Measurements from ENCODE around the gene TTLL10. TPM values are rescaled to one million over a fixed set of nuclear protein-coding genes. Genes with fewer than 3 reads are reported as not detected.
A peak's percentile ranks its signal among the peaks of the same experiment; 100 is the strongest.
"Not testable (repeated sequence)": the region's sequence is repeated elsewhere in the genome, so short reads cannot be mapped to it uniquely, and the experiment has no call there.

The TTLL10 gene
- total RNA-seq, 1 donor from 2014 or later, result not detected

DNA sequence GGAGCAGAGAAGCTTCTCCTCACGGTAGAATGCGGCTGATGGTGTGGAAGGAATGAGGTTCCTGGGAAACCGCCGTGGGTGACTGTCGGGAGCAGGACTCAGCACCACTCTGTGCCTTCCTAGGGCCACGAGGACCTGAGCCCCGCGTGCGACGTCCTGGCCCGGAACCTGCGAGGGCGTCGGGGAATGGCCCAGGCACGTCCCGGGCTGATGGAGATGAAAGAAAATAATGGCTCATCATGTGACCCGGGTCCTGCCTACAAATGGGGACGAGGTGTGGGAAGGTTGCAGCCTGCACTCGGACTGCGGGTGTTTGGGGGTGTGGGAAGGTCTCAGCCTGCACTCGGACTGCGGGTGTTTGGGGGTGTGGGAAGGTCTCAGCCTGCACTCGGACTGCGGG lies 25.1 kb upstream of the TTLL10 start:
- TF ChIP-seq, protein P1, sequence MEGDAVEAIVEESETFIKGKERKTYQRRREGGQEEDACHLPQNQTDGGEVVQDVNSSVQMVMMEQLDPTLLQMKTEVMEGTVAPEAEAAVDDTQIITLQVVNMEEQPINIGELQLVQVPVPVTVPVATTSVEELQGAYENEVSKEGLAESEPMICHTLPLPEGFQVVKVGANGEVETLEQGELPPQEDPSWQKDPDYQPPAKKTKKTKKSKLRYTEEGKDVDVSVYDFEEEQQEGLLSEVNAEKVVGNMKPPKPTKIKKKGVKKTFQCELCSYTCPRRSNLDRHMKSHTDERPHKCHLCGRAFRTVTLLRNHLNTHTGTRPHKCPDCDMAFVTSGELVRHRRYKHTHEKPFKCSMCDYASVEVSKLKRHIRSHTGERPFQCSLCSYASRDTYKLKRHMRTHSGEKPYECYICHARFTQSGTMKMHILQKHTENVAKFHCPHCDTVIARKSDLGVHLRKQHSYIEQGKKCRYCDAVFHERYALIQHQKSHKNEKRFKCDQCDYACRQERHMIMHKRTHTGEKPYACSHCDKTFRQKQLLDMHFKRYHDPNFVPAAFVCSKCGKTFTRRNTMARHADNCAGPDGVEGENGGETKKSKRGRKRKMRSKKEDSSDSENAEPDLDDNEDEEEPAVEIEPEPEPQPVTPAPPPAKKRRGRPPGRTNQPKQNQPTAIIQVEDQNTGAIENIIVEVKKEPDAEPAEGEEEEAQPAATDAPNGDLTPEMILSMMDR (IDR thresholded peaks at IDR 0.05; ENCODE audit: unreplicated experiment), result no peak
- no peak for DNase-seq (ENCODE audit: low spot score)
- Mint-ChIP-seq H3K27me3 (ENCODE audit: unreplicated experiment) (peaks cover 16% of the 10 kb centered on the region), H3K4me1 (ENCODE audit: unreplicated experiment) (no peaks in the 10 kb centered on the region), H3K4me3 (ENCODE audit: unreplicated experiment) (no peak overlapping the region), H3K27ac (ENCODE audit: unreplicated experiment) (peak overlapping the region; percentile 64), H3K36me3 (ENCODE audit: low read depth, unreplicated experiment) (peaks cover 14% of the 10 kb centered on the region), H3K9me3 (ENCODE audit: unreplicated experiment) (peaks cover 13% of the 10 kb centered on the region)

DNA sequence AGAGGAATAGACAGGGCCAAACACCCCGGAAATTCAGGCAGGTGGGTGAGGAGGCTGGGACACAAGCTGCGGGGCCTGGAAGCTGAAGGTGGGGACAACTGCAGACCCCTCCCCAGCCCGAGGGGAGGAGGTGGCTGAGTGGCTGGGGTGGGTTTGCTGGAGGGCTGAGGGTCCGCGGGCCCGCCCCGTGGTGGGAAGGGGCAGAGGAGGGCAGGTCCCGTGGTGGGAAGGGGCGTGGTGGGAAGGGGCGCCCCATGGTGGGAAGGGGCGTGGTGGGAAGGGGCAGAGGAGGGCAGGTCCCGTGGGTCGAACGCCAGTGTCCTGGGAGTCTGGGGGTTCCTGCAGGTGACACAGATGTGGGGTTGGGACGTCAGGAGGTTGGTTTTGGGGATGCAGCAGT lies 24.3 kb upstream of the TTLL10 start:
- H3K9me3 Mint-ChIP-seq (ENCODE audit: unreplicated experiment), result peaks cover 13% of the 10 kb centered on the region
- TF ChIP-seq, protein P1 (IDR thresholded peaks at IDR 0.05; ENCODE audit: unreplicated experiment), result no peak
- peaks cover 18% of the 10 kb centered on the region for H3K27me3 Mint-ChIP-seq (ENCODE audit: unreplicated experiment)
- H3K4me3 Mint-ChIP-seq (ENCODE audit: unreplicated experiment), result no peak overlapping the region
- no peaks in the 10 kb centered on the region for H3K4me1 Mint-ChIP-seq (ENCODE audit: unreplicated experiment)
- peaks cover 14% of the 10 kb centered on the region for H3K36me3 Mint-ChIP-seq (ENCODE audit: low read depth, unreplicated experiment)
- DNase-seq (ENCODE audit: low spot score), result no peak
- H3K27ac Mint-ChIP-seq (ENCODE audit: unreplicated experiment), result no peak overlapping the region

DNA sequence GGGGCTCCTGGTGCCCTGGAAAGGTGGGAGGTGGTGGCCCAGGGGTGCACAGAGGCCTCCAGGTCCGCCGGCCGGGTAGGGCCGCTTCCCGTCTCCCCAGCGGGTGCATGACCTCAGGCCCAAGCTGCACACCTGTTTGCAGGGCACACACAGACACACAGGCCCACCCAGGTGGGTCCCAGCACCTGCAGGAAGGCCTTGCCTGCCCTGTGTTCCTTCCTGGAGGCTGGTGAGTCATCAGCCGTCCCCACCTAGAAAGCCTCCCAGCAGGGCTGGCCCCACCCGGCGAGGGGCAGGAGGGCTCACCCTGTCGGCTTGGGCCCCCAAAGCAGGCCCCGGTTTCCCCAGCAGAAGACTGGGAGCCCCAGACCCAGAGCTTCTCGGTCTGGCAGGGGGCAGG lies 23.6 kb upstream of the TTLL10 start:
- Mint-ChIP-seq H3K4me1 (ENCODE audit: unreplicated experiment) (no peaks in the 10 kb centered on the region), H3K36me3 (ENCODE audit: low read depth, unreplicated experiment) (peaks cover 14% of the 10 kb centered on the region), H3K4me3 (ENCODE audit: unreplicated experiment) (no peak overlapping the region), H3K27me3 (ENCODE audit: unreplicated experiment) (peaks cover 18% of the 10 kb centered on the region), H3K27ac (ENCODE audit: unreplicated experiment) (no peak overlapping the region), H3K9me3 (ENCODE audit: unreplicated experiment) (peaks cover 13% of the 10 kb centered on the region)
- DNase-seq (ENCODE audit: low spot score), result no peak
- TF ChIP-seq, protein P1 (IDR thresholded peaks at IDR 0.05; ENCODE audit: unreplicated experiment), result no peak

DNA sequence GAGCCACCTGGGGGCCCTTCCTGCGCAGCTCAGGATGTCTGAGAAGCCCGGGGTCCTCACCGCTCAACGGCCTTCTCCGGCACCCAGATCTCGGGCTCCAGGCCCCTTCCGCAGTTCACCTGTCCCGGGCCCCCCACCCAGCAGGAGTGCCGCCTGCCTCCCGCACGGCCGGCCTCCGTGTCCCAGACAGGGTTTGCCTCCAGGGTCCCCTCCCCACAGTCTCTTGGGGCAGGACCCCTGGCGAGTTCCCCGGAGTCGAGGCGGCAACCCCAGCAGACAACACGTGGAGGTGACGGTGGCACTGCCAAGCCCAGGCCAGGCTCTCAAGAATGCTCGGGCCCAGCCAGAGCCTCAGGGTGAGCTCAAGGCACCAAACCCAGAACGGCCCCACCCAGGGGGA lies 22.4 kb upstream of the TTLL10 start:
- Mint-ChIP-seq H3K4me1 (ENCODE audit: unreplicated experiment) (no peaks in the 10 kb centered on the region), H3K27me3 (ENCODE audit: unreplicated experiment) (peaks cover 20% of the 10 kb centered on the region)

DNA sequence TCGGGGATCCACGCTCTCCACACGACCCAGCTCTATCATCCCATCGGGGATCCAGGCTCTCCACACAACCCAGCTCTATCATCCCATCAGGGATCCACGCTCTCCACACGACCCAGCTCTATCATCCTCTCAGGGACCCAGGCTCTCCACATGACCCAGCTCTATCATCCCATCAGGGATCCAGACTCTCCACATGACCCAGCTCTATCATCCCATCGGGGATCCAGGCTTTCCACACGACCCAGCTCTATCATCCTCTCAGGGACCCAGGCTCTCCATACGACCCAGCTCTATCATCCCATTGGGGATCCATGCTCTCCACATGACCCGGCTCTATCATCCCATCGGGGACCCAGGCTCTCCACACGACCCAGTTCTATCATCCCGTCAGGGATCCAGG lies 21.2 kb upstream of the TTLL10 start:
- Mint-ChIP-seq H3K36me3 (ENCODE audit: low read depth, unreplicated experiment) (peaks cover 14% of the 10 kb centered on the region), H3K27me3 (ENCODE audit: unreplicated experiment) (peaks cover 24% of the 10 kb centered on the region), H3K9me3 (ENCODE audit: unreplicated experiment) (peaks cover 13% of the 10 kb centered on the region), H3K4me3 (ENCODE audit: unreplicated experiment) (peak overlapping the region; percentile 65)
- not testable (repeated sequence) for H3K4me1 Mint-ChIP-seq (ENCODE audit: unreplicated experiment); H3K27ac Mint-ChIP-seq (ENCODE audit: unreplicated experiment); DNase-seq (ENCODE audit: low spot score)

More for the DNA sequence above, 22.4 kb upstream of the TTLL10 start:
- Mint-ChIP-seq H3K27ac (ENCODE audit: unreplicated experiment) (no peak overlapping the region), H3K36me3 (ENCODE audit: low read depth, unreplicated experiment) (peaks cover 14% of the 10 kb centered on the region), H3K4me3 (ENCODE audit: unreplicated experiment) (no peak overlapping the region), H3K9me3 (ENCODE audit: unreplicated experiment) (peaks cover 13% of the 10 kb centered on the region)
- TF ChIP-seq, protein P1 (IDR thresholded peaks at IDR 0.05; ENCODE audit: unreplicated experiment), result no peak
- DNase-seq (ENCODE audit: low spot score), result no peak

DNA sequence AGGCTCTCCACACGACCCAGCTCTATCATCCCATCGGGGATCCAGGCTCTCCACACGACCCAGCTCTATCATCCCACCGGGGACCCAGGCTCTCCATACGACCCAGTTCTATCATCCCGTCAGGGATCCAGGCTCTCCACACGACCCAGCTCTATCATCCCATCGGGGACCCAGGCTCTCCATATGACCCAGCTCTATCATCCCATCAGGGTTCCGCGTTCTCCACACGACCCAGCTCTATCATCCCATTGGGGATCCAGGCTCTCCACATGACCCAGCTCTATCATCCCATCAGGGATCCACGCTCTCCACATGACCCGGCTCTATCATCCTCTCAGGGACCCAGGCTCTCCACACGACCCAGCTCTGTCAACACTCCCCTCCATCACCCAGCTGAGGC lies 20.5 kb upstream of the TTLL10 start:
- Mint-ChIP-seq H3K9me3 (ENCODE audit: unreplicated experiment) (peaks cover 13% of the 10 kb centered on the region), H3K36me3 (ENCODE audit: low read depth, unreplicated experiment) (peaks cover 14% of the 10 kb centered on the region), H3K27ac (ENCODE audit: unreplicated experiment) (peak overlapping the region; percentile 57), H3K4me3 (ENCODE audit: unreplicated experiment) (peak overlapping the region; percentile 71), H3K27me3 (ENCODE audit: unreplicated experiment) (peaks cover 22% of the 10 kb centered on the region)
- H3K4me1 Mint-ChIP-seq (ENCODE audit: unreplicated experiment); DNase-seq (ENCODE audit: low spot score): not testable (repeated sequence)

Measured in endothelial cell (in vitro differentiated cells).